Heart left ventricle (tissue), 13 donors: ENCODE results near the gene PEMT.

ENCODE experiments used
- POLR2A ChIP-seq, 2 donors: fragments of 450-650 bp; IDR thresholded peaks; one replicate each; pipeline ENCODE4 v1.6.1; 2017; ENCODE audit warnings: antibody characterized with exemption in 2 of 2, mild to moderate bottlenecking in 2 of 2, moderate library complexity in 2 of 2
- TF ChIP-seq, protein P1 (sequence below), 12 donors: fragments of 200-600 bp; sonication (generic) in 4 of 12; IDR thresholded peaks; one replicate each; pipeline versions ENCODE4 v1.5.0 to v1.8.0; 2018 to 2022; ENCODE audit warnings: antibody characterized with exemption in 12 of 12, mild to moderate bottlenecking in 5 of 12
- donor health status: ischemic (EF 13 %, LVEDD 7.1; RV severe dilation, severe dysfunction).
- donor health status: DM: no; HTN: yes; CAD: no.
- donor health status: DM: no; HTN: no; CAD: no.
- donor health status: ischemic (EF 25% LVEDD 6.9; RV normal size, moderate dysfunction).
- donor health status: ischemic (EF 25% LVEDD 5.7; RV mildly dilated, moderate dysfunction).
- donor health status: ischemic (EF 35%, LVEDD 5.7; RV mildly dilated, moderate dysfunction).
- donor health status: nonischemic (EF 11% LVEDD 7.7; RV severe dilation, severe dysfunction).
- donor health status: DM: yes; HTN: yes; CAD: no.
- donor health status: PGD.
- donor health status: ischemic (EF 29% LVEDD 5.4; RV normal size, mild dysfunction).
- donor health status: nonischemic (EF 23%, LVEDD 6.1; RV moderate dilation, normal function).

- TF ChIP-seq, protein P1, sequence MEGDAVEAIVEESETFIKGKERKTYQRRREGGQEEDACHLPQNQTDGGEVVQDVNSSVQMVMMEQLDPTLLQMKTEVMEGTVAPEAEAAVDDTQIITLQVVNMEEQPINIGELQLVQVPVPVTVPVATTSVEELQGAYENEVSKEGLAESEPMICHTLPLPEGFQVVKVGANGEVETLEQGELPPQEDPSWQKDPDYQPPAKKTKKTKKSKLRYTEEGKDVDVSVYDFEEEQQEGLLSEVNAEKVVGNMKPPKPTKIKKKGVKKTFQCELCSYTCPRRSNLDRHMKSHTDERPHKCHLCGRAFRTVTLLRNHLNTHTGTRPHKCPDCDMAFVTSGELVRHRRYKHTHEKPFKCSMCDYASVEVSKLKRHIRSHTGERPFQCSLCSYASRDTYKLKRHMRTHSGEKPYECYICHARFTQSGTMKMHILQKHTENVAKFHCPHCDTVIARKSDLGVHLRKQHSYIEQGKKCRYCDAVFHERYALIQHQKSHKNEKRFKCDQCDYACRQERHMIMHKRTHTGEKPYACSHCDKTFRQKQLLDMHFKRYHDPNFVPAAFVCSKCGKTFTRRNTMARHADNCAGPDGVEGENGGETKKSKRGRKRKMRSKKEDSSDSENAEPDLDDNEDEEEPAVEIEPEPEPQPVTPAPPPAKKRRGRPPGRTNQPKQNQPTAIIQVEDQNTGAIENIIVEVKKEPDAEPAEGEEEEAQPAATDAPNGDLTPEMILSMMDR (IDR thresholded peaks at IDR 0.05) = no peak
- TF ChIP-seq POLR2A (IDR thresholded peaks at IDR 0.05) = no peak
These were observed 95.8 kb downstream of the PEMT start for GRCh38 chr17:17495536-17496188.
